GM15510 (cell line): Measurements from ENCODE around the gene SECISBP2.

Source experiments
- POLR2A ChIP-seq: IDR thresholded peaks from 3 replicates; pipeline ENCODE4 v1.6.1; 2011; ENCODE audit warnings: borderline replicate concordance; ENCODE audit not compliant: insufficient read length; ENCODE audit errors: extremely low read depth

SECISBP2 gene

GRCh38 chr9:89376741-89377351 is 58.5 kb downstream of the SECISBP2 start:
- no peak for TF ChIP-seq POLR2A

DNA sequence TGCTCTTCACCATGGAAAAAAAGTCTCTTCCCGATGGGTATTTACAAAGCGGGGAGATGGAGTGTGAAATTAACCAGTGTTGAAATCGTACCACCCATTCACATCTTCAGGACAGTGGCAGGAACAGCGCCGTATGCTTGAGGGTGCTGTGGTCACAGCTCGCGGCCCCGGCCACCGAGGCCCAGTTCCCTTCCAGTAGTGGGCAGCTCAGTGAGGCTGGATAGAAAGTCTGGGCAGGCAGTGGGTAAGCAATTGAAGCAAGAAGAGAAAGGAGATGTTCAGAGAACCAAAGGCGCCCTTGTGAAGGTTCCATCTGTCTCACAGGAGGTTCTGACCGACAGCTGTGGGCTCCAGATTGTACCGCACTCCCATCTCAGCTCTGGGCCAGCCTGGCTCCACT is 59.1 kb downstream of the SECISBP2 start:
- TF ChIP-seq POLR2A: no peak

DNA sequence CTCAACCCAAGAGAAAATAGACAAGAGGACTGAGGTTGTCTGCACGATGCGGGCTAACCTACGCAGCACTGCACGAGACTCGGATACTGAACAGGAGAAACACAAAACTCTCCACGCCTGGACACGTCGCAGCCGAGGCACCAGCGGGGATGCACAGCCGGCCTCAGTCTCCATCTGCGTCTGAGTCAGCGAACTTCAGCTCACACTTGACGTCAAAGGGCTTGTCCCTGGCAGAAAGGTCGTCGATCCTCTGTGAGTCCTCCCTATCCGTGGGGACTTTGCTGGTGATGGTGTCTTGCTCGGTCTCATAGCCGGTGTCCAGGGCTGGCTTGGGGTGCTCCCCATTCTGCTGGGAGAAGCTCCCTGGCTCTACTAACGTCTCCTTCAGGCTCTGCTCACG is 60.2 kb downstream of the SECISBP2 start:
- no peak for TF ChIP-seq POLR2A

DNA sequence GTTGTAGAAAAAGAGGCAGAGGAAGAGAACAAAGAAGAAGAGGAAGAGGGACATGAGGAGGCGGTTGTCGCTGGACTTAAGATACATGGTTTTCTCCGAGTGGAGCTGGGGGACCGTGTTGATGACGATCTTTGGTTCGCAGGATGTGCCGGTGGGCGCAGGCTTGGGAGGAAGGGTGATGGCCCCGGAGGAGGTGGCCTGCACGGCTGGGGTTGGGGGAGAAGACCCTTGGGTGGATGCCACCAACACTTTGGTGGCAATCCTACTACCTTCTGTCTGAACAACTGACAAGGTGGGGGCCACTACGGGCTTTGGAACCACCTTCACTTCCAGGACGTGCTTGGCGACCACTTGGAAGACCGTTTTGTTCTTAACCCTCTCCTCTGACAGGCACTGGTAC is 60.7 kb downstream of the SECISBP2 start:
- no peak for TF ChIP-seq POLR2A

- TF ChIP-seq POLR2A: no peak
Observed at GRCh38 chr9:89379508-89380115, 61.3 kb downstream of the SECISBP2 start.

GRCh38 chr9:89380437-89381307 is 62.4 kb downstream of the SECISBP2 start:
- TF ChIP-seq POLR2A: no peak

DNA sequence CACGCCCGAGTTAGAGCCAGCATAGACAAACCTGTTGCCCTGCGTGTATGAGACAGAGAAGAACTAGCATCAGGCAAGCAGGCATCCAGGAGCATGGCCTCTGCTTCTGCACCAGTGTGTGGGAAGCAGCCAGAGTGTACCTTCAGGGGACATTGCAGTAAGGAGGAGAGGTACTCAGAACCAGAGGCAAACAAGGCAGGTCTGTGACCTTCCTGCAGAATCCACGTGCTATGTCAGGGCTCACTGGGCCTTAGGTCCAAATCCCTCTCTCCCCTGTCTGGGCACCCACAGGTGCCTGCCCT is 63.0 kb downstream of the SECISBP2 start:
- no peak for TF ChIP-seq POLR2A

DNA sequence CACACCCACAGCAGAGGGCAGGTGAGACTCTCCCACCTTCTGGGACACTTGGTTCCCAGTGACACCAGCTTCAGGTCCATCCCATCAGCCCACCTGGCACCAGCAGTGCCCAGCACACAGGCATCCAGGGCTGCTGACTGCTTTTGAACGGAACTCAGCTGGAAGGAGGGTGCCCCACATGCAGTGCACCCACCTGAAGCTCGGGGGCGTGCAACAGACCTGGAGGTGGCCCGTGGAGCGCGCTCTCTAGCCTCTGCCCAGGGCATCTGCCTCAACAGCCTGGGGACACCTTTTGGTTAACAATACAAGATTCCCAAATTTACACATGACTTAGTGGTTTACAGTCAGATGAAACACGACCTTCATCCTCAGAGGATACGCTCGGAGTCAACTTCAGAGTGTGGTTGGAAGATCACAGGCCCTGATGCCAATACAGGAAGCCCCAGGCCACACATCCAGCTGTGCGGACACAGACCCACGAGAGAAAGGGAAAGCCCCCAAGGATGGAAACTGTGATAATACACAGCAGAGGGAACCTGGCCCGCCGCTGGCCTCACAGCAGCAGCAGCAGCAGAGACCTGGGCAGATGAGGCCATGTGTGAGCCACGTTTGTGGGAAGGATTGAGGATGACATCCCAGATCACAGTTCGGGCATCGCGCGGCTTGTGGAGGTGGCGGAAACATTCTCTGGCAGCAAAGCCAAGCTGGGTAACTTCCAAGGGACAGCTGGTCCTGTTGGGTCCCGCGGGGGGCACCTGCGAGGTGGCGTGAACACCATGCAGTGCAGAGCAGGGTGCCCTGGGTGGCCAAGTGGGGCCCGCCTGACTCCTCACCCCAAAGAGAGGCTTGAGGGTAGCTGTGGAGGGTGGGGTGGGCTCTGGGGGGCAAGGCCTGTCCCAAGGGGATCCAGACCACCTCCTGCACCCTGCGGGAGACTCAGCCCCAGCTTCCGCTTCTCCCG is 64.0 kb downstream of the SECISBP2 start:
- TF ChIP-seq POLR2A: no peak

DNA sequence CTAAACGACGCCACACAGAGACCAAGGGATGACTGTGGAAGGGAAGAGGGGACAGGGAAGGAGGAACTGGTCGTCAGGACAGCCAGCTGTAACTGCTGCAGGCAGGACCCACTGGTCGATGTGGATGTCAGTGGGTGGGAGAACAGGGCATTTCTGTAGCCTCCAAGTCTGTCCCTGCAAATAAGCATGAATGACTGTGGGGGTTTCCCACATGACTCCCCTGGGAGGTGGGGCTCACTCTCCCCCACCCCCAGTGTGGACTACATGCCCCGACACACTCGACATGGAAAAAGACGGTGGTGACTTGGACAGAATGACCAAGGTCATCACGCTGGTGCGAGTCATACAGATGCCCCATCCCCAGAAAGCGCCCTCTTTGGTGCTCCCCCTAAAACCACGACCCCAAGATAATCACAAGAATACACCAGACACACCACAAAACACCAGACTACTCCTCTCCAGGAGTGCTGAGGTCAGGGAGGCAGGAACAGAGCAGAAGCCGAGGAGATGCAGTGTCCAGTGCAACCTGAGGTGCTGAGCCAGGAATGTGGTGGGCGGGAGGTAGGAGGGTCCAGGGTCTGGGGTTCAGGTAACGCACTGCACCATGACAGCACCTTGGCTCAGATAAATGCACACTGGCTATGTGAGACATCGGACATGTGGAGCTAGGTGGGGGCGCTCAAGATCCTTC is 64.9 kb downstream of the SECISBP2 start:
- no peak for TF ChIP-seq POLR2A

GRCh38 chr9:89383721-89384300 is 65.5 kb downstream of the SECISBP2 start:
- no peak for TF ChIP-seq POLR2A

DNA sequence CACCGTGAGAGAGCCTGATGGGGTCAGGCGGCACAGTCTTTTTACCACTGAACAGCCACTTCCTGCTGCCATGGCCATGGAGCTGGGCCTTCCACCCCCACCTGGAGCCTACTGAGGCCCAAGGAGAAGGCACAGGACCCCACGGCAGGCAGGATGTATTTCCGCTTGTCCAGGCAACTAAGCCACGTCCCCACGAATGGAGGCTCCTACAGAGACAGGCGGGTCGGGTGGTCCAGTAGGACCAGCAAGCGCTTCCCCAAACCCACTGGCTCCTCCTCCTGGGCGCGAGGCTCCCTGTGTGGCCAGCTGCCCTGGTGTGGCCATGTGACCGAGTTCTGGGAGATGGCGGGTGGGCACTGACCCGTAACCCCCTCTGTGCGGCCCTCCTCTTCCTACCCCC is 66.5 kb downstream of the SECISBP2 start:
- TF ChIP-seq POLR2A: no peak

- TF ChIP-seq POLR2A: no peak
Observed at GRCh38 chr9:89386206-89386605, 67.9 kb downstream of the SECISBP2 start.

DNA sequence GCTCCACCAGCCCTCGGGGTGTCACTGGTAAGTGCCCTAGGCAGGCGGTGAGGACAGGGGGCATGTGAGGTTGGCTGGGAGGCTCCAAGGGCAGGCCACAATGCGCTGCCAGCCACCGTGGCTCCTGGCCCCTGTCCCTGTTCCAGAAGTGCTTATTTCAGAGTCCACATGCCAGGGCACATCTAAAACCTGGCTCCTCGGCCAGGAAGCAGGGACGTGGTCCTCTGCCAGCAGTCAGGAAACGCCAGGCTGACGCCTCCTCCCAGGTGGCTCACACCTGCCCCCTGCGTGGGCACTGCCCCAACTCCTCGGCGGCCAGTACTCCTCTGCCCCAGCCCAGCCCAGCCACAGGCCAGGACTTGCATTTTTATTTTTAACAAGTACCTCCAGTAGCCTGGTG is 68.5 kb downstream of the SECISBP2 start:
- TF ChIP-seq POLR2A: no peak
